GM19455 (cell line): ENCODE data around the gene SUSD6.
"Not testable (repeated sequence)": the region's sequence is repeated elsewhere in the genome, so short reads cannot be mapped to it uniquely, and the experiment has no call there.

Source experiments
- ATAC-seq: cut with Tn5 transposase; IDR thresholded peaks from one replicate; pipeline ENCODE4 v1.9.1; 2021; ENCODE audit not compliant: unreplicated experiment

The SUSD6 gene

GRCh38 chr14:69587389-69587788, 24.0 kb upstream of the SUSD6 start:
- no peak for ATAC-seq

- no peak for ATAC-seq
These were observed 20.1 kb upstream of the SUSD6 start for GRCh38 chr14:69591317-69591716.

- ATAC-seq: no peak
These were observed 18.2 kb upstream of the SUSD6 start for GRCh38 chr14:69593018-69593677.

- no peak for ATAC-seq
These were observed 16.6 kb upstream of the SUSD6 start for GRCh38 chr14:69594846-69595245.

- ATAC-seq: no peak
These were observed 16.1 kb upstream of the SUSD6 start for GRCh38 chr14:69595336-69595735.

GRCh38 chr14:69599431-69599830, 12.0 kb upstream of the SUSD6 start:
- ATAC-seq: not testable (repeated sequence)

GRCh38 chr14:69600304-69600891, 11.0 kb upstream of the SUSD6 start:
- ATAC-seq: no peak

GRCh38 chr14:69605738-69606137, 5.7 kb upstream of the SUSD6 start:
- no peak for ATAC-seq

- no peak for ATAC-seq
These were observed 4.9 kb upstream of the SUSD6 start for GRCh38 chr14:69606258-69607184.

- ATAC-seq: no peak
These were observed 1.1 kb upstream of the SUSD6 start for GRCh38 chr14:69610020-69610873.

- ATAC-seq: no peak
These were observed 573 bp upstream of the SUSD6 start for GRCh38 chr14:69610874-69611171.

GRCh38 chr14:69612014-69612782, 802 bp downstream of the SUSD6 start:
- ATAC-seq: peak; percentile 7

GRCh38 chr14:69612783-69613130, 1.4 kb downstream of the SUSD6 start:
- no peak for ATAC-seq

GRCh38 chr14:69613312-69614073, 2.1 kb downstream of the SUSD6 start:
- ATAC-seq: no peak

- ATAC-seq: no peak
These were observed 3.2 kb downstream of the SUSD6 start for GRCh38 chr14:69614592-69614991.

- no peak for ATAC-seq
These were observed 3.7 kb downstream of the SUSD6 start for GRCh38 chr14:69615121-69615495.

- peak; percentile 49 for ATAC-seq
These were observed 4.4 kb downstream of the SUSD6 start for GRCh38 chr14:69615496-69616407.

GRCh38 chr14:69616408-69616773, 5.0 kb downstream of the SUSD6 start:
- no peak for ATAC-seq

GRCh38 chr14:69617796-69618195, 6.4 kb downstream of the SUSD6 start:
- ATAC-seq: no peak
